OCI-LY3 (cell line): ENCODE results near the gene GARIN6.
A peak's percentile ranks its signal among the peaks of the same experiment; 100 is the strongest.

Source experiments
- H2AFZ ChIP-seq: fragments of 200-600, 300-600 bp; shearing (Covaris generic); 2 replicates; pipeline ENCODE4 v1.6.0; 2014; ENCODE audit warnings: antibody characterized with exemption, low read depth, low read length
- H3K27ac ChIP-seq: fragments of 200-600, 300-600 bp; sonication (generic); 2 replicates; pipeline ENCODE4 v1.5.1; 2014; ENCODE audit warnings: mild to moderate bottlenecking, low read length, moderate library complexity, mixed read lengths
- H3K27me3 ChIP-seq: fragments of 200-600, 300-600 bp; sonication (generic); 2 replicates; pipeline ENCODE4 v1.6.1; 2014; ENCODE audit warnings: low read depth, low read length, mixed read lengths
- H3K36me3 ChIP-seq: fragments of 200-600, 300-600 bp; sonication (generic); replicated peaks from 2 replicates; pipeline ENCODE3; 2014; ENCODE audit warnings: low read depth, low read length, mixed read lengths
- H3K4me1 ChIP-seq: fragments of 300-600, 200-600 bp; sonication (generic); 2 replicates; pipeline ENCODE4 v1.6.1; 2014; ENCODE audit warnings: low read length, mixed read lengths
- H3K4me2 ChIP-seq: fragments of 200-600, 300-600 bp; sonication (generic); 2 replicates; pipeline ENCODE4 v1.6.1; 2014; ENCODE audit warnings: low read length, mixed read lengths
- H3K4me3 ChIP-seq: fragments of 300-600, 200-600 bp; sonication (generic); 2 replicates; pipeline ENCODE4 v1.5.1; 2014; ENCODE audit warnings: antibody characterized with exemption, mild to moderate bottlenecking, low read length, moderate library complexity
- H3K79me2 ChIP-seq: fragments of 300-600, 200-600 bp; shearing (Covaris generic); 2 replicates; pipeline ENCODE4 v1.6.1; 2014; ENCODE audit warnings: mild to moderate bottlenecking, low read length, mixed read lengths
- H3K9ac ChIP-seq: fragments of 300-600, 200-600 bp; shearing (Covaris generic); 2 replicates; pipeline ENCODE4 v1.6.0; 2014; ENCODE audit warnings: mild to moderate bottlenecking, low read length, moderate library complexity
- H3K9me3 ChIP-seq: fragments of 200-600, 300-600 bp; shearing (Covaris generic); 2 replicates; pipeline ENCODE4 v1.6.1; 2014; ENCODE audit warnings: low read length, mixed read lengths; ENCODE audit not compliant: insufficient read depth
- H4K20me1 ChIP-seq: fragments of 200-600, 300-600 bp; sonication (generic); 2 replicates; pipeline ENCODE4 v1.6.1; 2016; ENCODE audit warnings: low read length, mixed read lengths; ENCODE audit not compliant: insufficient read depth
- EZH2phosphoT487 ChIP-seq: fragments of 200-600 bp; shearing (Covaris generic); IDR thresholded peaks from 2 replicates; pipeline ENCODE4 v1.6.1; 2018; ENCODE audit warnings: antibody characterized with exemption, mixed run types, low read depth
- TF ChIP-seq, protein P1 (sequence below): fragments of 200-600, 300-600 bp; sonication (generic); IDR thresholded peaks from 2 replicates; pipeline ENCODE4 v1.5.1; 2014; ENCODE audit warnings: antibody characterized with exemption, low read length, low read depth

The GARIN6 gene

DNA sequence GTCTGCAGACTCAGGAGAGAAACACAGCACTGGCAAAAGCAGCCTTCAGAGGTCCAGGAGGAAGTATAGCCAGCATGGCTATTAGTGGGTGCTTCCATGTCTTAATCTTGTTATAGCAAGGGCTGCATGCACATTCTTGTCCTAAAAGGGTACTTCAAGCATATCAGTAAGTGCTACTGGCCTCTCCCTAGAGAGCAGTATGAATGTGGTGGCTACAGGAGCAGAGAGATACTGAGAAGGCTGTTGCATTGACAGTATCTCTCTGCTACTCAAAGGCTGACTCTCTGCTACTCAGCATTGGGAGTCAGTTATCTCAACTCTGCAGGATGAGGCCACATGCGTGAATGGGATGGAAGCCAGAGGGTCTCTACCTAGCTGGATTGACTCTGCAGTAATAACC lies 2.0 kb downstream of the GARIN6 start:
- H3K9me3 ChIP-seq = no peaks in the 10 kb centered on the region
- H3K27me3 ChIP-seq = no peaks in the 10 kb centered on the region
- H3K9ac ChIP-seq = no peak overlapping the region
- H3K4me1 ChIP-seq = peaks cover 11% of the 10 kb centered on the region
- no peak overlapping the region for H3K4me3 ChIP-seq
- no peak overlapping the region for H2AFZ ChIP-seq
- TF ChIP-seq, protein P1, sequence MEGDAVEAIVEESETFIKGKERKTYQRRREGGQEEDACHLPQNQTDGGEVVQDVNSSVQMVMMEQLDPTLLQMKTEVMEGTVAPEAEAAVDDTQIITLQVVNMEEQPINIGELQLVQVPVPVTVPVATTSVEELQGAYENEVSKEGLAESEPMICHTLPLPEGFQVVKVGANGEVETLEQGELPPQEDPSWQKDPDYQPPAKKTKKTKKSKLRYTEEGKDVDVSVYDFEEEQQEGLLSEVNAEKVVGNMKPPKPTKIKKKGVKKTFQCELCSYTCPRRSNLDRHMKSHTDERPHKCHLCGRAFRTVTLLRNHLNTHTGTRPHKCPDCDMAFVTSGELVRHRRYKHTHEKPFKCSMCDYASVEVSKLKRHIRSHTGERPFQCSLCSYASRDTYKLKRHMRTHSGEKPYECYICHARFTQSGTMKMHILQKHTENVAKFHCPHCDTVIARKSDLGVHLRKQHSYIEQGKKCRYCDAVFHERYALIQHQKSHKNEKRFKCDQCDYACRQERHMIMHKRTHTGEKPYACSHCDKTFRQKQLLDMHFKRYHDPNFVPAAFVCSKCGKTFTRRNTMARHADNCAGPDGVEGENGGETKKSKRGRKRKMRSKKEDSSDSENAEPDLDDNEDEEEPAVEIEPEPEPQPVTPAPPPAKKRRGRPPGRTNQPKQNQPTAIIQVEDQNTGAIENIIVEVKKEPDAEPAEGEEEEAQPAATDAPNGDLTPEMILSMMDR = peak; percentile 24; the same call in 1 of the 2 replicates
- no peak for TF ChIP-seq EZH2phosphoT487
- H3K27ac ChIP-seq = no peak overlapping the region
- H3K79me2 ChIP-seq = no peaks in the 10 kb centered on the region
- no peaks in the 10 kb centered on the region for H4K20me1 ChIP-seq
- no peaks in the 10 kb centered on the region for H3K36me3 ChIP-seq
- H3K4me2 ChIP-seq = no peak overlapping the region

DNA sequence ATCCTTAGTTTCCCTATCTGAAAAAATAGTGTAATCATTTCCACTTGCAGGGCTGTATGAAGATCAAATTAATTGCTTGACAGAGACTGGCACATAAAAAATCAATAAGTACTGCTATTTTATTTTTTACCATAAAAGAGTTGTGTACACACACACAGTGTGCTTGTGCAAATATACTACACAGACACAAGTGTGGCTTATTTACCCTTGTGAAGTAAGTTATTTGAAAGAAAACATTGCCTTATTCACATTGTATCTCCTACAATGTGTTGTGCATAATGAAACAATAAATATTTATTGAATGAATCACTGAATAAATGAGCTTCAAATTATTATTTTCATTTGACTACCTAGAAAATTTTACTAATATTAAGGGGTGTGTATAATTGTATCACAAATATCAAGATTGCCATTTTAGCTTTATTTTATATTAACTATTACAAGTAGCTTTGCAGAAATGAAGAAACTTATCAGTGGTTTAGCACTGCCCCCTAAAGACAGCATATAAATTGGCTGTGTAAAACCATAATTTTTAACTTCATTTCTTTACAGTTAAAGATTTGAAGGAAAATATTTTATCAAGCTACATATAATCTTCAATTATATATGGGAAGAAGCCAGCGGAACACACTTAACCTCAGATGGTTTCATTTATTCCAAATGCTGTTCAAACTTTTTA lies 11.3 kb downstream of the GARIN6 start:
- Histone ChIP-seq H3K4me2 (no peak overlapping the region), H3K36me3 (no peaks in the 10 kb centered on the region)
- TF ChIP-seq EZH2phosphoT487 = no peak
- TF ChIP-seq, protein P1 = peak; percentile 64

DNA sequence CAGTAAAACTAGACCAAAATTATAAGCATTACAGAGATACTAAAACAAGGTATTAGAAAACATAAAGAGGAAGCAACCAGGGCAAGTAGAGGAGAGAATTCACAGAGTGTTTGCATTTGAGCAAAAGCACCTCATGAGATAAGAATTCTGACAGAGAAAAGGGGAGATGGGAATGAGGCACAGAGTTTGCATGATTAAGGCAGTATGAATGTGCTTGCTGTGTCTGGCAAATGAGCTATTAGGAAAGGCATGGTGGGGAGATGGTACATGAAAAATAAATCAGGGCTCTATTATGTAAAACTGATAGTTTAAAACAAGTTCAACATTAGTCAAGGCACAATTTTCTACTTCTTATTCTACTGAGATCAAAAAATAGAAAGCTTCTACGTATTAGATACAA lies 23.1 kb downstream of the GARIN6 start:
- H3K27ac ChIP-seq = no peak overlapping the region
- H3K9ac ChIP-seq = no peak overlapping the region
- H3K9me3 ChIP-seq = peaks cover 11% of the 10 kb centered on the region; the same call in 1 of the 2 replicates
- H4K20me1 ChIP-seq = no peaks in the 10 kb centered on the region
- no peaks in the 10 kb centered on the region for H3K27me3 ChIP-seq
- no peak overlapping the region for H2AFZ ChIP-seq
- TF ChIP-seq, protein P1 = no peak
- no peak for TF ChIP-seq EZH2phosphoT487
- no peaks in the 10 kb centered on the region for H3K36me3 ChIP-seq
- H3K4me1 ChIP-seq = peaks cover 9% of the 10 kb centered on the region
- H3K4me2 ChIP-seq = no peak overlapping the region
- no peak overlapping the region for H3K4me3 ChIP-seq
- no peaks in the 10 kb centered on the region for H3K79me2 ChIP-seq

More for the DNA sequence above, 11.3 kb downstream of the GARIN6 start:
- Histone ChIP-seq H2AFZ (no peak overlapping the region), H4K20me1 (no peaks in the 10 kb centered on the region), H3K27ac (no peak overlapping the region), H3K4me3 (no peak overlapping the region), H3K27me3 (no peaks in the 10 kb centered on the region), H3K4me1 (peaks cover 15% of the 10 kb centered on the region), H3K9me3 (no peaks in the 10 kb centered on the region), H3K79me2 (no peaks in the 10 kb centered on the region), H3K9ac (no peak overlapping the region)

DNA sequence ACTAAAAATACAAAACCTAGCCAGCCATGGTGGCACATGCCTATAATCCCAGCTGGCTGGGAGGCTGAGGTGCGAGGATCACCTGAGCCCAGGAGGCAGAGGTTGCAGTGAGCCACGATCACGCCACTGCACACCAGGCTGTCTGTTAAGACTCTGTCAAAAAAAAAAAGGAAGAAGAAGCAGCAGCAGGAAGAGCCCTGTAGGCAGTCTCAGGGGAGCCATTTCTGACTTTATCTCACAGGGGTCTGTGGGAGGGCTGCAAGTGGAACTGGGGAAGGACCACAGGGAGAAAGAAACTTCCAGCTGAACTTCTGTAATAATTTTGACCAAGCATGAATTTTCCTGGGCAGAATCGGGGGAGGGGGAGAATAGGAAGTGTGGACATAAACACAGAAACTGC lies 32.7 kb downstream of the GARIN6 start:
- Histone ChIP-seq H3K79me2 (no peaks in the 10 kb centered on the region), H4K20me1 (no peaks in the 10 kb centered on the region), H3K4me2 (no peak overlapping the region), H2AFZ (no peak overlapping the region), H3K27ac (no peak overlapping the region), H3K4me3 (no peak overlapping the region), H3K27me3 (no peaks in the 10 kb centered on the region), H3K36me3 (no peaks in the 10 kb centered on the region), H3K4me1 (no peaks in the 10 kb centered on the region), H3K9ac (no peak overlapping the region), H3K9me3 (peaks cover 5% of the 10 kb centered on the region; the same call in 1 of the 2 replicates)
- TF ChIP-seq, protein P1 = no peak
- no peak for TF ChIP-seq EZH2phosphoT487
